IPS DF 19.7 (cell line): ENCODE measurements around the gene MEGF6.
A peak's percentile ranks its signal among the peaks of the same experiment; 100 is the strongest.

Source experiments
- DNase-seq: peaks from one replicate; pipeline ENCODE4 v3.0.0-alpha.2; 2013; ENCODE audit warnings: low read depth, low spot score

Gene MEGF6

DNA sequence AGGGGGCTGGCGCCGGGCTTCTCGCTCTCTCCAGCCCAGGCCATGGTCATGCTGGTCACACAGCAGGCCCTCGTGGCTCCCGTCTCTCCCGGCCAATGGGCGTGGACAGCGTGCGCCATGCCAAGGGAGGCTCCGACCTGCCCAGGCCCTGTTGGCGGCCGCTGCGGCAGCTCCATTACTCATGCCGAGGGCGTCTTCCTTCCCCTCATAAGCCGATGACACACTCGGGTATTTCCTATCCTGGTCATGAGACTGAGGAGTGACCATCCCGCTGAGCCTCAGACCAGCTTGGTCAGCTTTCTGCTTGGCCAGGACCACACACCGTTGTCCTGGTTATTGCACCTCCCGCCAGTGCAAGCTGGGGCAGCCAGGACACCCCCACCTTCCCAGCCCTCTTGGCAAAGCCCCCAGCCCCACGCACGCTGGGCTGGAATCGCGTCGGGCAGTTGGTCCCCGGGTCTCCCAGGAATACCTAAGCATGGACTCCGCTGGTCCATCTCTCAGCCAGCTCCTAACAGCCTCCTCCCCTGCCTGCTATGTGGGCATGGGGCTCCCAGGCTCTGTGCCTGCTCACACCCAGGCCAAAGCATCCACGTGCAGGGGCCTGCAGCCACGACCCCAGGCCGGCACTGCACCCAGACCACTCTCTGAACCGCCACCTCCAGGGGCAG lies 107.0 kb downstream of the MEGF6 start:
- DNase-seq = no peak

DNA sequence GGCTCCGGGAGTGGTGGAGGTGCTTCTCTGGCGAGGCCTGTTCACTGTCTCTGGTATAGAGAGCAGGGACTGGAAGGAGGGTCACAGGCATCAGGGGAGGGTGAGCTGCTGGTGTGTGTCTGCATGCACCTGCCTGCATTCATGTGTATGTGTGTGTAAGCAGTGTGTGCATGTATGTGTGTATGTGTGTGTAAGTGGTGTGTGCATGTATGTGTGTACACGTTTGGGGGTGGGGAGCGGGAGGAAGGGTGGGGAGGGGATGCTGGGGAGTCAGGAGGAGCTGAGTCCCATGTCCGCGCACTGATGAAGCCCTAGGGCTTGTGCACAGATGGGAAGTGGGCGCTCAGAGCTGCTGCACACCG lies 107.8 kb downstream of the MEGF6 start:
- DNase-seq = no peak

DNA sequence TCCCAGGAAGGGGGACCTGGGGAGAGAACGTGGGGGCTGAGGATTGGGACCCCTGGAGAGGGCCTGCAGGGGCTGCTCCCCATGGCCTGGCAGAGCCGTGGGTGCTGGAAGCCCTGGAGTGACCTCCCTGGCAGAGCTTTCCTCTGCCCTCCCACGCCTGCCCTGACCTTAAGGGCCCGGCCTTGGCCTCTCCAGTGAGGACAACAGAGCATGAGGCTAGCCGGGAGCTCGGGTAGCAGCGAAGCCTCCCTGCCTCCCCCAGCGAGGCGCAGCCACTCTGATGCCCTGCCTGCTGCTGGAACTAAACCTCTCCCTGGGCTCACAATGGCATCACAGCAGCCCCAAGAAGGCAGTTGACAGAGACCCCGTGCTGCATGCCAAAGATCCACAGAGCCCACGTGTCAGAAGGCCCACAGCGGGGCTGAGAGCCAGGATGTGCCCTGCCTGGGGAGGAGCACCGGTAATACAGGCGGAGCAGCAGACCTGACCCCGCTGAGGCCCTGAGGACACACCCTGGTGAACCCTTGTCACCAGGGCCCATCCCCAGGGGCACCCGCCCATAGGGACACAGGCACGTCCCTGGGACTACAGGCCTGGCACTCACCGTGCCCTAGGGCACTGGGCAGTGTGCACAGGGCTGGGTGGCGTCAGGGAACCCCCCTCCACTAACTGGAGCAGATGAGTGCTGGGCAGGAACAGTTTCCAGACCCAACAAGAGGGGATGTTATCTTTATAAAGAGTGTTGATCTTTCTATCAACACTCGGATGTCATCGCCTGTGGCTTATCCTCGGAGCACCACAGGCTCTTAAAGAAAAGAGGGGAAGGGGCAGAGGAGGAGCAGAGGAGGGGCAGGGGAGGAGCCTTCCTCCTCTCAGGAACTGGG lies 108.4 kb downstream of the MEGF6 start:
- DNase-seq = no peak

DNA sequence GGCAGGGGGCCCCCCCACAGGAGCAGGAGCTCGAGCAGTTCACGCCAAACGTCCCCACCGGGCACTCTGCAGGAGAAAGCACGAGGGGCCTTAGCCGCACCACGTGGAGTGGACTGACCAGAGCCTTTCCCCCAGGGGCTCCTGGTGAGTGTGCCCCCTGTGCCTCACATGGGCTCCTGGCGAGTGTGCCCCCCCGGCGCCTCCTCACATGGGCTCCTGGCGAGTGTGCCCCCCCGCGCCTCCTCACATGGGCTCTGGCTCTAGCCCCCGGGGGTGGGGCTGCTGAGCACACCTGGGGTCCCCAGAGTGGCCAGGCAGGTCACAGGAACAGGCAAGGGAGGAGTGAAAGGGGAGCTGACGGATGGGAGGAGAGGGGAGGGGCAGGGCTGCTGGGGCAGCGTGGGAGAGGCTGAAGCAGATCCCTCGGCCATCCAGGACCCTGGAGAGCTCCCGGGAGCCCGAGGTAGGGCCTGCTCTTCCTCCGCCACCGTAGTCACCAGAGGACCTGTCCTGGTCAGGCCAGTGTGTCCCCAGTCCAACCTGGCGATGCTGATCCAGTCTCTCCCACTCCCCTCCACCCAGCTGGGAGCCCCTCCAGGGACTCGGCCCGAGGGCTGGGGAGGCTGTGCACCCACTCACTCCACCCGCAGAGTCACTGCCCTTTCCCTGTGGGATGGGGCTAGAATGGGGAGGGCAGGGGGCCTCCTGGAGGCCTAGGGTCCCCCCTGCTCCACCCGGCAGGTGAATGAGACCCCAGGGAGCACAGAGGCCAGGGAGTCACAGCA lies 109.3 kb downstream of the MEGF6 start:
- peak; percentile 38 for DNase-seq

DNA sequence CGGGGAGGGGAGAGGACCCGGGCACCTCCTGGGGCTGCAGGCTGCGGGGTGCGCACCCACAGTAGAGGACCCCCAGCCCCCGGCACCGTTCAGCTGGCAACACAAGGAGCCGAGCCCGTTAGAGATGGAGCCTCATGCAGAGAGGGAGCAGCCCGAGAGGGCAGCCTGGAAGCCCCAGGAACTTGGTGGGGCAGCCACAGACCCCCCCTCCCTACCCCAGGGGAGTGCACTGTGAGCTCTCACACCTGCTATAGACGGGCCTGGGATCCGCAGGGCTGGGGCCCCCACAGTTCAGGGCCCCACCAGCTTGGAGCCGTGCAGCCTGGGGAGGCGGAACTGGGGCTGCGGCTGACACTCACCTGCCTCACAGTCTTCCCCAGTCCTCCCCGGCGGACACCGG lies 109.9 kb downstream of the MEGF6 start:
- no peak for DNase-seq

DNA sequence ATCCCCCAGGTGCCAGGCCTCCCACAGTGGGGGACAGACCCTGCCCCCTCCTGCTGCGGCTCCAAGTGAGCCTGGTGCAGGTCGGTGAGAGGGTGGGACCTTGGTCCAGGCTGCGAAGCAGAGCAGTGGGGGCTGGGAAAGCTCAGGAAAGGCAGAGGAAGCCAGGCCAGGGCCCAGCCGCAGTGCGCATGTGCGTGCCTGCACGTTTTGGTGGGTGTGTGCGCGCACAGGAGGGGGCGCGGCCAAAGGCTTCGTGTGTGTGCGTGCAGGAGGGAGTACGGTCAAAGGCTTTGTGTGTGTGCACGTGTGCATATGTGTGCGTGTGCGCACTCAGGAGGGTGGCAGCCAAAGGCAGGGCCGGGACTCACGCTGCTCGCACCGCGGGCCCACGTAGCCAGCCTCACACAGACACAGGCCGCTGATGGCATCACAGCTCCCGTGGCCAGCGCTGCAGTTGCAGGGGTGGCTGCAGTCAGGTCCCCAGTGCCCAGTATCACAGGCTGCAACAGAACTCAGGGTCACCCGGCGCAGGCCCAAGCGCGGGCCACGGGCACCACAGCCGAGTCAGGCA lies 111.0 kb downstream of the MEGF6 start:
- no peak for DNase-seq

DNA sequence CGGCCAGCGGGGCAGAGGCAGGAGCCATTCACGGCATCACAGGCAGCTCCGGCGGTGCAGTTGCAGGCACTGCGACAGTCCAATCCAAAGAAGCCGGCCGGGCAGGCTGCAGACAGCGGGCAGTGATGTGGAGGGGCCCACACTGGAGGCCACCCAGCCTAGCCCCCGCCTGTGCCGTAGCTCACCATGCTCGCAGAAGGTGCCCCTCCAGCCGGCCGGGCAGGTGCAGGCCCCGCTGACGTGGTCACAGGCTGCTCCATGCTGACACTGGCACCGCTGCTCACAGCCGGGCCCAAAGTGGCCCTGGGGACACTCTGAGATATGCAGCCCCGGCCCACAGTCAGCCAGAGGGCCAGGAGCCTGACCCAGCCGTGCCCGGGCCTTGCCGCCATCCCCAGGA lies 111.7 kb downstream of the MEGF6 start:
- no peak for DNase-seq

DNA sequence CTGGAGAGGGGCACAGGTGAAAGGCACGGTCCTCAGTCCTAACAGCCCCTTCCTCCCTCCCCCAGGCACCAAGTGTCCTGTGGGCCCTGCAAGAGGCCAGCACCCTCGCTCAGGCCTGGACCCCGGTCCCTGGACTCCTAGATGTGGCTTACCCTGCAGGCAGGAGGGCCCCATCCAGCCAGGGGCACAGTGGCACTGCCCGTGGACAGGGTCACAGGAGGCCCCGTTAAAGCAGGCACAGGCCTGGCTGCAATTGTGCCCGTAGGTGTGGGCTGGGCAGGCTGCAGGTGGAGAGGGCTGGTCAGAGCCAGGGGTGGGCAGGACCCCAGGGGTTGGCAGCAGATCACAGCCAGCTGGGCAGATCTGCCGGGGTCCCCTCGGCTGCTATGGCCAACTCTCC lies 112.3 kb downstream of the MEGF6 start:
- no peak for DNase-seq

DNA sequence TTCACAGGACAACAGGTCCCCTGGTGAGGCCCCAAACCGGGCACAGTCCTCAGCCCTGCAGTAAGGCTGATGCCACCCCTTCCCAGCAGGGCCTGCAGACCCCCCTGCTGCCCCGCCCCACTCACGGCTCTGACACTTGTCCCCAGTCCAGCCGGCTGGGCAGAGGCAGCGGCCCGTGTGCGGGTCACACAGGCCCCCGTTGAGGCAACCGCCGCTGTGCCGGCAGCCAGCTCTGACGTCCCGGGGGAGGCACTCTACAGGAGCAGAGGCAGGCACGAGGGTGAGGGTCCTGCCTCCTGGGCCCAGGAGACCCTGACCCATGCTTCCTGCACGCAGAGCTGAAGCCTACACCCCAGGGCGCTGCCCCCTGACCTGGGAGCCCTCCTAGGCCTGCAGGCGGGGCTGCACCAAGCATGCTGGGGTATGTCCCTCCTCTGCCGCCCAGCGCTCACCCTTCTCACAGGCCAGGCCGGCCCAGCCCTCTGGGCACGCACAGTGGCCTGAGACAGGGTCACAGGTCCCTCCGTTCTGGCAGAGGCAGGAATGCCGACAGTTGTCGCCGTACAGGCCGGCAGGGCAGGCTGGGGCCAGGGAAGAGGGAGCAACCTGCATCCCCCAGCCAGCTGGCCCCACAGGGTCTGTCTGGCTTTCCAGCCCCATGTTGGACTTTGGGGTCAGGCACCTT lies 112.9 kb downstream of the MEGF6 start:
- no peak for DNase-seq

DNA sequence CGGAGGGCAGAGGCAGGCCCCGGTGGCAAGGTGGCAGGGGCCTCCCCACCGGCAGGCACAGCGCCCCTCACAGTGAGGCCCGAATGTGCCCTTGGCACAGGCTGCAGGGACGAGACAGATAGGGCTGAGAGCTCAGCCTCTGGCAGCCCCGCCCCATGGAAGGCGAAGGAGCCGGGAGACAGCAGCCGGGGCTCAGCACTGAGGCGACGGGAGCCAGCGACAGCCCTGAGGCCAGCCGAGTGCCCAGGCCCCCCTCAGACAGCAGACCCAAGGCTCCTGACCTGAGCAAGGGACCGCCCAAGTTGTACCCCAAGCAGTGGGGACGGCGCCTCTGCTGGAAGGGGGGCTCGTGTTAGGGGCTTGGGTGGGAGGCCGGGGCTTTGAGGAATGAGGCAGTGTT lies 113.8 kb downstream of the MEGF6 start:
- no peak for DNase-seq

DNA sequence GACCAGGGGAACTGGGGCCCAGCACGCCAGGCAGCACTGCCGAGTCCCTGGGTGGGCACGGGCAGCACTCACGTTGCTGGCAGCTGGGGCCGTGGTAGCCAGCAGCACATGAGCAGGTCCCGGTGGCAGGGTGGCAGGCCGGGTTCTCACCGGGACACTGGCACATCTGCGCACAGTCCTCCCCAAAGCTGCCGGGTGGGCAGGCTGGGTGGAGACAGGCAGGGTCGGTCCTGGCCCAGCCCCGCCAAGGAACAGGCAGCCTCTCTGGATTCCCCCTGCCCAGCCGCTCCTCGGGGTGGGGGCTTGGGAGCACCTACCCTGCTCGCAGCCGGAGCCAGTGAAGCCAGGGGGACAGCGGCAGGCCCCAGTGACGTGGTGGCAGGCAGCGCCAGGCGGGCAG lies 114.4 kb downstream of the MEGF6 start:
- no peak for DNase-seq

DNA sequence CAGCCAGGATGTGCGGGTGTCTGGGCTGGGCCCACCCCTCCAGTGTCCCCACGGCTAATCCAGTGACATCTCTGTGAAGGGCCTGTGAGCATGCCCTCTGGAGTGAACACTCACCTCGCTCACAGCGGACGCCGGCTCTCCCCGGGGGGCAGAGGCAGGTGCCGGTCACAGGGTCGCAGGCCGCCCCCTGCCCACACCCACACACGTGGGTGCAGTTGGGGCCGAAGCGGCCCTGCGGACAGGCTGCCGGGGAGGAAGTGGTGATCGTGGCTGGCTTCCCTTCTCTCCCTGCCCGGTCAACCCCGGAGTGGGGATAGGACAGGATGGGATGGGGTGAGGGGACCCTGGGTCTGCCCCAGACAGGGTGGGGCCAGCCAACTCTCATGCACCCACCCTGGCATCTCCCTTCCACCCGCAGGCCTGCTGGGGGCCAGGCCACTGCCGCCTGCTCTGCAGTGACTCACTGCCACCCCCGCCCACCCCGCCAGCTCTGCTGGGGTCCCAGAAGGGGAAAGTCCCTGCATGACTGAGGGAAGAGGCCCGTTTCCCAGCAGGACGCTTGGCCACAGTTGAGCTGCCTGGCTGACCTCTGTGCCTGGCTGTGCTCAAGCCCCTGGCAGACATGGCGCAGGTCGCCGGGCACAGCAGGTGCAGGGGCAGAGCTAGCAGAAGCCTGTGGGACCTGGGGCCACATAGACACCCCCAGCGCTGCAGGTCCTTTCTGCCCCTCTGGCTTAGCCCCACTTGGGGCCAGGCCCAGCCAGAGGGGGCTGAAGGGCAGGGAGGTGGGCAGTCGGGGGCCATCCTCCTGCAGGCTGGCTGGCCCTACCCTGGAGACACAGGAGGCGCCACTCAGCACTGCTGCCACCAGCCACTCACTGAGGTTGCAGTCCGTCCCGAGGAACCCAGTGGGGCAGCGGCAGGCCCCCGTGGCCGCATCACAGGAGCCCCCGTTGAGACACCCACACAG lies 115.2 kb downstream of the MEGF6 start:
- no peak for DNase-seq

DNA sequence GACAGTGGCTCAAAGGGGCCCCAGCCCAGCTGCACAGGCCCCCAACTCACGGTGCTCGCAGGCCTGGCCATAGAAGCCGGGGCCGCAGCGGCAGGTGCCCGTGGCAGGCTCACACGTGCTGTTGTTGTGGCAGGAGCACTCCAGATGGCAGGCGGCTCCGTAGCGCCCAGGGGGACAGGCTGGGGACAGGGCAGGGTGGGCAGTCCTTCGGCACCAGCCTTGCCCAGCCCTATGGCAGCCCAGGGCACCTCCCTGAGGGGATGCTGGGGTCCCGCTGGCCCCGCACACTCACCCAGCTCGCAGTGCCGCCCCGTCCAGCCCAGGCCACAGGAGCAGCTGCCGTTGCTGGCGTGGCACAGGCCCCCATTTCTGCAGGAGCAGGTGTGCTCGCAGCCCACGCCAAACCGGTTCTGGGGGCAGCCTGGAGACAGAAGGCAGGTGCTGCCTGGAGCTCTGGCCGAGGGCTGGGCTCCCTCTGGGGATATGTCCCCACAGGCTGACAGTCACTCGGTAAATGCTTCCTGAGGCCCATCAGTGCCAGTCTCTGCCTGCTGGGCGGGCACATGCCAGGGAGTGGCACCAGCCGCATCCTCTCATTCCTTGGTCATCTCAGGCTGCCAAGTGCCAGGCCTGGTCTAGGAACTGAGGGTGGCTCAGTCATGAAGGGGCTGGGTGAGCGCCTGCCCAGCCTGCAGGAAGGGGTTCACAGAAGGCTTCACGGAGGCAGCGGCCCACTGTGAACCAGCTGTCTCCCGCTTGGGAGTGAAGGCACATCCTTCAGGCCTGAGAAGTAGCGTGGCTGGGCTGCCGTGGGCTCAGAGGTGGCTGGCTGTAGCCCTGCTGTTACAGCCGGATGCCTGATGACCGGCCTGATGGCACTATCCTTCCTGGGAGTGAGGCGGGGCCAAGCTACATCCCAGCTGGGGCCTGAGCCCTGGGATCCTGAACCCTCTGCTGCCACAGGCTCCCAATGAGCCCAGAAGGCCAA lies 116.7 kb downstream of the MEGF6 start:
- DNase-seq = no peak

DNA sequence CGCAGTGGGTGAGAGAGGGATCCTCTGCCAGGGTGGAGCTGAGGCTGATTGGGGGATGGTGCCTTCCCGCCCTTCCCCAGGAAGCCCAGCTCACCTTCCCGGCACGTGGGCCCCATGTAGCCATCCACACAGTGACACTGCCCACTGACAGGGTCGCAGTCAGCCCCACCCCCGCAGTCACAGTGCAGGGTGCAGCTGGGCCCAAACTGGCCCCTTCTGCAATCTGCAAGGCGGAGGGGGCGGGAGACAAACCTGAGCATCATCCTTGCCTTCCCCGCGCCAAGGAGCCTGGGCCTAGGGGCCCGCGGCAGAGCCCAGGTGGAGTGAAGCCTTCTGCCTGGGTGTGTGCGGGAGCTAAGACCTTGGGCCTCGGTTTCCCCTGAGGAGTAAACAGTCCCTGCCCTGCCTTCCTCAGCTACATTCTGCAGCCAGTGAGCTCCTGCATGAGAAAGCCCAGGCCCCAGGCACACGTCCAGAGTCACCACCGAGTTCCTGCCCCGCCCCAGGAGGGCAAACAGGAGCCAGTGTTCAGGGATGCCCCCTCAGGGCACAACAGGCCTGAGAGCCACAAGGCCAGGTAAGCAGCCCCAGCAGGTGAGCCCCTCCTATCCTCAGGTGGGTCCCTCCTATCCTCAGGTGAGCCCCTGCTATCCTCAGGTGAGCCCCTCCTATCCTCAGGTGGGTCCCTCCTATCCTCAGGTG lies 118.6 kb downstream of the MEGF6 start:
- no peak for DNase-seq

DNA sequence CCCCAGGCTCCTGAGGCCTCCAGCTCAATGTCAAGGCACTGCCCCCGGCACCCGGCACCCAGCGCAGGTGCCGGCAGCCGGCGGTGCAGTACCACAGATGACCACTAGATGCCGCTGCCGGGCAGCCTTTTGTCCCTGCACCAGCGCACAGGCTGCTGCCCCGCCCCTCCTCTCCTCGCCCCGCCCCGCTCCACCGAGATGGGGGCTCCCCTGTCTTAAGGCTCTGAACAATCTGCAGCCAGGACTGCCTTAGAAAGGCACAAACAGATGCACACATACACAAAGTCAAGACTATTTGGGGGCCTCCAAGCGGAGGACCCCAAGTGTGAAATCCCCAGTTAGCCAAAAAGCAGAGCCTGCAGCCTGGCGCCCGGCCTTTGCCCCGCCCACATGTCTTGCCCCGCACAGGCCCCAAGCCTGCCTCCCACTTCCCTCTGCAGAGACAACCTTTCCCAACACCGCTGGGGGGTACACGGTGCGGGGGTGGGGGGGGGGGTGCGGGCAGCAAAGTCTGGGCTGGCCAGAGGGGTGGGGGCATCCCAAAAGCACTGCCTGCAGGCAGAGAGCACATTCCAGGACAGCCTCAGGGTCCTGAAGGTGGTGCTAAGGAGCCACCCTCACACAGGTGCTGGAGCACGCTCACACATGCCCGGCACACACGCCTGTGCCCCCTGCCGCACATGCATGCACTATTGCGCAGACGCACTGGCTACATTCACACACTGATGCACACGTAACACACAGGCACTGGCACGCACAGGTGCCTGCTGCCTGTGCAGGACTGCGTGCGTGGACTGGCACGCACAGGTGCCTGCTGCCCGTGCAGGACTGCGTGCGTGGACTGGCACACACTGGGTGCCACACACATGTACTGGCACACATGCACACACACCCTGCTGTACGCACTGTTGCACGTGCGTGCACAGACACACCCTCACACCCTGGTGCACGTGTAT lies 119.7 kb downstream of the MEGF6 start:
- DNase-seq = no peak

DNA sequence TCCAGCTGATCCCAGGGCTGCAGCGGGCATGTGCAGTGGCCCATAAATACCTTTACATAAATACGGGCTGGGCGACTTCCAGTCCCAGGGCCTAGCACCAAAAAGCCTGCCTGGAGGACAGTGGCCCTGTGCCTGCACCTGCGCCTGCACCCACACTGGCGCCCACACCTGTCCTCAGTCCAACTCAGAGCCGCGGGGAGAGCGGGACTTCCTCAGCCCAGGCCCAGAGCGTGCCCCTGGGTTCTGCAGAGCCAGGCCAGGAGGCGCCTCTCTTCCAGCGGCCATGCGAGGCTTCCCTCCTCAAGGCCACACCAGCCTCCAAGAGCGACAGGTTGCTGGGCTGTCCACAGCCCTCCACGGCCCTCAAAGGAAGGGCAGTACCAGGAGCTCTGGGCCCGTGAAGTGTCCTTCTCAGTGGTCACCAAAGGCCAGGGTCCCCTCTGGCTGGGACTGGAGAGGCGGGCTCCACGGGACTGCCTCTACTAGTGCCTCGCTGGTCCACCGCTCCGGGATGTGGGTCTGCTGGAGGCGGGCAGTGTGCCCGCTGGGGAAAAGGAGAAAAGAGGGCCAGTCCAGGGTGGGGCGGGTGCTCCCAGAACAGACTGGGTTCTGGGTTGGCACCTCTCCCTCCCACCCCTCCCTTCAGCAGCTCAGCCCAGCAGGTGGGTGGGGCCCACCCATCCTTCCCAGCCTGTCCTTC lies 121.1 kb downstream of the MEGF6 start:
- no peak for DNase-seq

DNA sequence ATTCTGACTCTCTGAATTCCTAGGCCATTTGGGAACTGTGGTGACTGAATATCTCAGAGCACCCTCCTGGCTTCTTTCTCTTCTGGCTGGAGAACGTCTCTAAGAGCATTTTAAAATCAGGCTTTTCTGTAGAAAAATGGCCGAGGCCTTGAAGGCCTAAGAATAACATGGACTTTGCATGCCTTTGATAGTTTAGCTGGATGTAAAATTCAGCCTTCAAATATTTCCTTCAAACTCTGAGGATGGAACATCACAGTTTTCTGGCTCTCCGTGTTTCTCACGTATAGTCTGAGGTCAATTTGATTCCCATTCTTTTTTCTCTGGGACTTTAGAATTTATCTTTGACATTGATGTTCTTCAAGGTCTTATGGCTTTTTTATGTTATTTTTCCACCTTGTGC lies 122.9 kb downstream of the MEGF6 start:
- DNase-seq = no peak
